Mucosa of descending colon (tissue), 3 donors: ENCODE data around the gene SEPTIN6. TPM values are rescaled to one million over a fixed set of nuclear protein-coding genes. Genes with fewer than 3 reads are reported as not detected.

Experiments used
- ATAC-seq: fragments of 200-7000 bp; cut with Tn5 transposase; one replicate; pipeline ENCODE4 v1.9.1; 2020; ENCODE audit warnings: mild to moderate bottlenecking, moderate library complexity
- DNase-seq, 3 donors: peaks; one replicate each; pipeline ENCODE4 v3.0.0-alpha.2; 2020
- H3K36me3 ChIP-seq: fragments of 200-600 bp; one replicate; pipeline ENCODE4 v1.8.0; 2021; ENCODE audit warnings: low read depth, mild to moderate bottlenecking
- H3K4me1 ChIP-seq: fragments of 200-600 bp; one replicate; pipeline ENCODE4 v1.8.0; 2021; ENCODE audit warnings: low read depth, mild to moderate bottlenecking
- H3K4me3 ChIP-seq: fragments of 200-600 bp; one replicate; pipeline ENCODE4 v1.8.0; 2021; ENCODE audit warnings: mild to moderate bottlenecking
- H3K9me3 ChIP-seq: fragments of 200-600 bp; one replicate; pipeline ENCODE4 v1.8.0; 2021; ENCODE audit warnings: mild to moderate bottlenecking
- intact Hi-C, 2 donors: fragments of 100-400 bp; cut with DNase I in 1 of 2; cut with micrococcal nuclease in 1 of 2; formaldehyde crosslinking; loops; one replicate each; pipeline versions ENCODE4 v1.11.0 to v1.11.1; 2022; cut with DNase I, micrococcal nuclease
- total RNA-seq, 3 donors: library from RNA; stranded (reverse); fragmentation: NEBNext Ultra II Directional in 2 of 3; extraction: Animal tissue kit (Norgen Biotek cat#: 25700) in 2 of 3; gene quantifications; one replicate each; pipeline versions ENCODE4 v1.2.1 to v1.2.4, GENCODE V29; 2021 to 2023
- TF ChIP-seq, protein P1 (sequence below): fragments of 200-600 bp; IDR thresholded peaks from one replicate; pipeline ENCODE4 v1.8.0; 2022; ENCODE audit warnings: antibody characterized with exemption, mild to moderate bottlenecking
- donor health status: DM: no; HTN: no; CAD: no; lungs with moderate emphysema.
- donor health status: DM: no; HTN: no; CAD: no.
- donor health status: DM: no; HTN: yes; CAD: no.

Gene SEPTIN6
- total RNA-seq, 3 donors from 2014 or later = 10.6 to 58.1 (median 14.5) TPM

DNA sequence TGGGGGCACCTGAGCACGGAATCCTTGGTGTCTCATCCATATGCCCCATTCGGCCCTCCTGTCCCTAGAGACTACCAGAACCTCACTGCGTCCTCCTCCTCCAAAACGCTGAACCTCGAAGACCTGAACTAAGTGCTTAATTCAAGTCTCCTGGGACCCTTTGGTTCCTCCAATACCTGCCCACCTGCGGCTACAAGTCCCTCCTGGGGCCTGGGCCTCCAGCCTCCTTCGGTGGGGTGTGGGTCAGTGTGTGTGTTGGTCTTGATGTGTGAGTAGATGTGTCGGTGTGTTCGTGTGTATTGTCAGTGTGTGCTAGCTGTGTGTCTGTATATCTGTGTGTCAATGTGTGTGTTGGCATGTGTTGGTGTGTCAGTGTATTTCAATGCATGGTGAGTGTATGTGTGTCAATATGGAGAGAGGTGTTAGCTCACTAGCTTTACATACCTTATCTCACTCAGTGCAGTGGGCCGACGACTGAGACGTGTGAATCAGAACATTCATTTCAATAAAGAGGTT lies 2.6 kb upstream of the SEPTIN6 start:
- no peaks in the 10 kb centered on the region for H3K9me3 ChIP-seq
- no peaks in the 10 kb centered on the region for H3K36me3 ChIP-seq
- no peak overlapping the region for H3K4me3 ChIP-seq
- intact Hi-C loops = no loop called here
- TF ChIP-seq, protein P1, sequence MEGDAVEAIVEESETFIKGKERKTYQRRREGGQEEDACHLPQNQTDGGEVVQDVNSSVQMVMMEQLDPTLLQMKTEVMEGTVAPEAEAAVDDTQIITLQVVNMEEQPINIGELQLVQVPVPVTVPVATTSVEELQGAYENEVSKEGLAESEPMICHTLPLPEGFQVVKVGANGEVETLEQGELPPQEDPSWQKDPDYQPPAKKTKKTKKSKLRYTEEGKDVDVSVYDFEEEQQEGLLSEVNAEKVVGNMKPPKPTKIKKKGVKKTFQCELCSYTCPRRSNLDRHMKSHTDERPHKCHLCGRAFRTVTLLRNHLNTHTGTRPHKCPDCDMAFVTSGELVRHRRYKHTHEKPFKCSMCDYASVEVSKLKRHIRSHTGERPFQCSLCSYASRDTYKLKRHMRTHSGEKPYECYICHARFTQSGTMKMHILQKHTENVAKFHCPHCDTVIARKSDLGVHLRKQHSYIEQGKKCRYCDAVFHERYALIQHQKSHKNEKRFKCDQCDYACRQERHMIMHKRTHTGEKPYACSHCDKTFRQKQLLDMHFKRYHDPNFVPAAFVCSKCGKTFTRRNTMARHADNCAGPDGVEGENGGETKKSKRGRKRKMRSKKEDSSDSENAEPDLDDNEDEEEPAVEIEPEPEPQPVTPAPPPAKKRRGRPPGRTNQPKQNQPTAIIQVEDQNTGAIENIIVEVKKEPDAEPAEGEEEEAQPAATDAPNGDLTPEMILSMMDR = no peak
- no peaks in the 10 kb centered on the region for H3K4me1 ChIP-seq
- DNase-seq = no peak
- no peak for ATAC-seq

DNA sequence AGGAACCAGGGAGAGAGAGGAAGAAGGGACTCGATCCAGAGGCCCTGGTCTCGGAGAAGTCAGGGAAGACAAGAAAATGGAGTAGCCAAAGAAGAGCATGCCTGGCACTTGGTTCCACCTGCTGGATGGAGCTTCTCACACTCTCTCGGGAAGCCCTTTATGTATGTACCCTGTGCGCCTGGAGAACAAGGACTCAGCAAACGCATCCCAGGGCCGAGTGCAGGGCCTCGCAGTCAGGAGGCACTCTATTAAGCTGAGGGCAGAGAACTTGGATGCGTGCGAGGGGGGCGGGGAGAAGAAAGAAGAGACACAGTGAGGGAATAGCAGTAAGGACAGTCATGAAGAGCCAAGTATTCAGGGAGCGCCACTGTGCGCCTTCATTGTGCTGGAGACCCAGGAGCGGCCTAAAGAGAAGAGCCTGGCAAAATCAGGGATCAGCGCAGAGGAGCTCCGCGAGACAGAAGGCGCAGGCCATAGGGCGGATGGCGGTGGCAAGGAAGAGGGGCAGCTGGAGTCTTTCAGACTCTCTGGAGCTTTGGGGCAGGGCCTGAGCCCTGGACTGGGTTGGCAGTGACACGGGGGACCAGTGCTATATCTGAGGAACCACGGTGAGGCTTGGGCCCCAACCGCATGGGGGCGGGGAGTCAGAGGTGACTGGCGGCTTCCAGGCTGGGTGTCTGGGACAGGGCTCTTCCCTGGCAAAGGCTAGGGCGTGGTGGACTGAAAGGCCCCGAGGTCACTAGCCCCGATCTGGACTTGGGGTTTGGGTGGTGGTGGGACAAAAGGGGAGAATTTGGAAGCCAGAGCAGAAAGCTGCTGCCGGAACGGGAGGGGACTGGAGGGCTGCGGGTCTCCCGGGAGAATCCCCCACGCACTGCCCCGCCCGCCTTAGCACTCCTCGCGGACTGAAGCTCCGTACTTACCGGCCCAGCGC lies 1.9 kb upstream of the SEPTIN6 start:
- DNase-seq = no peak
- H3K36me3 ChIP-seq = no peaks in the 10 kb centered on the region
- H3K9me3 ChIP-seq = no peaks in the 10 kb centered on the region
- ATAC-seq = no peak
- H3K4me1 ChIP-seq = no peaks in the 10 kb centered on the region
- no peak overlapping the region for H3K4me3 ChIP-seq
- intact Hi-C loops = no loop called here
- TF ChIP-seq, protein P1 = no peak

DNA sequence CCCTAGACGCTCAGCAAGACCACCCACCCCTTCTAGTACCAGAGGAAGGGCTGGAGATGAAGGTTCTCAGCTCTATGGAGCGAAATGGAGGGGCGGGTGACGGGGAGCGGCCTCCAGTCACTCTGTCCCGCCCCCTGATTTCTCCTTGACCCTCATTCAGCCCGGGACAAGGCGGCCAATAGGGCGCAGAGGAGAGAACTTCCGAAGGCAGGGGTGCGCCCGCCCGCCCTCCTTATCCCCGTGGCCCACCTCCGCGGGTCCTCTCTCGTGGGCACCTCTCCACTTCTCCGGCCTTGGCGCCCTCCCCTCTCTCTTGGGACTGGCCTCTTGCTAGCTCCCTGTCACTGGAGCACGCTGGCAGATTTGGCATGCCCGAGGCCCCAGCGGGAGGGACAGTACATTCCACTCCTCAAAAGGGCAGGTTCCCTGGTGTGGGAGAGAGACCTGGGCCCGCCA lies 1.1 kb upstream of the SEPTIN6 start:
- H3K4me3 ChIP-seq = no peak overlapping the region
- DNase-seq (peak in 1 of 3 donors; percentile 55), ATAC-seq (no peak)
- TF ChIP-seq, protein P1 = no peak
- no peaks in the 10 kb centered on the region for H3K36me3 ChIP-seq
- intact Hi-C loops = no loop called here
- H3K4me1 ChIP-seq = no peaks in the 10 kb centered on the region
- H3K9me3 ChIP-seq = no peaks in the 10 kb centered on the region

DNA sequence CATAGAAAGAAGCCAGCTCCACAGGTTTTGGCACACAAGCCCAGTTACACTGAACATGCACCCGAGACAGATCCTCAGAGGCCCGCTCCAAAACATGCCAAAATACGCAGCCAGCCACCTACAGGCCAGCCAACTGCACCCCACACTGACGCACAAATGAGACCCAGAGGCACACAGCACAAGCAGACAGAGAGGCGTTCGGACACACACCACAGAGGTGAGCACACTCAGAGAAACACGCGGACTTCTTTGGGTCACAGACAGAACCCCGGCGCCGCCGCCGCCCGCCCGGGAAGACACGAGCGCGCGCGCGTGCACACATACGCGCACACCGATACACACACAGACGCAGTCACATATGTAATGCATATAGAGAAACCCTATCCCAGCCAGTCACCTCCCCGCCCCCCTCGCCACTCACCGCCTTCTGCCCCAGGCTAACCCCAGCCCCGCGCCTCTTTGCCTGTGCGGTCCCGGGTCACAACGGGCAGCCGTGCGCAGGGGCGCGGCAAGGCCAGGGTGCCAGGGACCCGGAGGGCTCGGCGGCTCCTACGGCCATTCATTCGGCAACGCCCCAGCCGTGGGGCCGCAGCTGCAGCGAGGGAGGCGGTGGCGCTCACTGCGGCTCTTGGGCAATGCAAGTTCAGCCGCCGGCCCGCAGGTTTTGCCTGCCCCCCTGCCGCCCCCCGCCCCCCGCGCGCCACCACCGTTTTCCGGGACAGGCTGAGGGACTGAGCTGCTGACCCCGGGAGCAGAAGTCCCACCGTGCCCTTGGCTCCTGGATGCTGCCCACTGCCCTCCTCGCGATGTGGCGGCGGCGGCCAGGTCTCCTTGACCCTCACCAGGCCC lies 553 bp downstream of the SEPTIN6 start:
- no peaks in the 10 kb centered on the region for H3K36me3 ChIP-seq
- intact Hi-C loops = no loop called here
- no peaks in the 10 kb centered on the region for H3K9me3 ChIP-seq
- TF ChIP-seq, protein P1 = no peak
- H3K4me3 ChIP-seq = peak overlapping the region; percentile 38
- ATAC-seq = peak; percentile 70
- H3K4me1 ChIP-seq = no peaks in the 10 kb centered on the region
- DNase-seq = peak; percentile 56 to 76 (median 64)

DNA sequence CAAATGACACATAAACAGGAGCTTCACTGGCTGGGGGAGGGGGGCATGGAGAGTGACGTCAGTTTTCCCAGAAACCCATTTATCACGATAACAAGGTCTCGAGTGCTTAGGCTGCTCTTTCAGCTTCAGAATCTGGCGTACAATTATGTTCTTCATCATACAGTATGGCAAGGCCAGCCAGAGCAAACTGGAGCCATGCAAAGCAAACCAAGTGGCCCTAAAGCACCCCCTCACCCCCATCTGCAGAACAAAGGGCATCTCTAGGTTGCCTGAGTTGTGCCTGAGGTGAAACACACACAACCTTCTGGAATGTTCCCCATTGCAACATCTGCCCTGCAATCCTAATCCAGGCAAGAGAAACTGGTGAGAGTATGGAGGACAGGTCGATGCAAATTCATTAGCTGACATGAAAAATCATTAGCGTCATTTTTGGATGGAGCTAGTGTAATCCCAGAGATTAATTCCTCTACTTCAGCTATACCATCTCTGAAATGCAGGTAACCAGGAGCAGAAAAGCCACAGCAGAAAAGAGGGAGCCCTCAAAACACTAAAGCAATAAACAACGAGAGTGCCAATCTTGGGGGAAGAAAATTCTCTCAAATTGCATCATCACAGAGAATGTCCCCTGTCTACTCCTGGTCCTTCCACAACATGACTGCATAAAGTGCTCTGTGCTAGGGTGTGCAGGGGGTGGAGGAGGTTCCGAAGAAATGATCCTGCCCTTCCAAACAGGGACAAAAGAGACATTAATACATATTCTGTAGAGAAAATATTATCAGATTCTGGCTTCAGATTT lies 1.8 kb downstream of the SEPTIN6 start:
- no peaks in the 10 kb centered on the region for H3K9me3 ChIP-seq
- H3K36me3 ChIP-seq = no peaks in the 10 kb centered on the region
- no peak for DNase-seq
- ATAC-seq = no peak
- intact Hi-C loops = no loop called here
- H3K4me1 ChIP-seq = no peaks in the 10 kb centered on the region
- H3K4me3 ChIP-seq = no peak overlapping the region
- TF ChIP-seq, protein P1 = no peak
